A549 (cell line): Measurements from ENCODE around the gene PNPLA1. TPM values are rescaled to one million over a fixed set of nuclear protein-coding genes. Genes with fewer than 3 reads are reported as not detected.

Source experiments
- ATAC-seq, 2 experiments: fragments of 200-7000 bp in 1 of 2; fragments of >200 bp in 1 of 2; cut with Nextera tagmentation in 1 of 2; cut with Tn5 transposase in 1 of 2; 3 replicates each; pipeline versions ENCODE4 v1.8.0 to v1.9.1; 2018 to 2020; ENCODE audit warnings: mild to moderate bottlenecking in 1 of 2, moderate library complexity in 1 of 2
- CTCF ChIA-PET: fragments of 300-600 bp; sonication (Branson Sonifier 250); formaldehyde crosslinking; extraction: SDS; loops from one replicate; lab custom pipeline; 2021; ENCODE audit warnings: antibody characterized with exemption, inconsistent platforms; lab: Yijun Ruan, JAX
- POLR2A ChIA-PET: fragments of 350-600 bp; formaldehyde crosslinking; extraction: SDS; loops from one replicate; lab custom pipeline; 2021; ENCODE audit warnings: antibody characterized with exemption, inconsistent platforms; lab: Yijun Ruan, JAX
- DNase-seq, 2 experiments: peaks; one replicate each; pipeline versions ENCODE4 v3.0.0 to v3.0.0-alpha.2; 2011 to 2016; ENCODE audit warnings: low read depth in 1 of 2, low spot score in 1 of 2
- FAIRE-seq: peaks from 2 replicates; lab custom pipeline; 2011; peaks lifted over from hg19 to GRCh38; lab: Jason Lieb, UNC
- H3K27ac ChIP-seq, 2 experiments: fragments of >200 bp; sonication (Bioruptor Twin); formaldehyde crosslinking; 3 replicates each; pipeline ENCODE4 v1.5.1; 2016 to 2017
- H3K4me1 ChIP-seq: fragments of >200 bp; sonication (Bioruptor Twin); formaldehyde crosslinking; 3 replicates; pipeline ENCODE4 v1.6.1; 2016
- H3K4me2 ChIP-seq: fragments of >200 bp; sonication (Bioruptor Twin); formaldehyde crosslinking; 3 replicates; pipeline ENCODE4 v1.6.1; 2016
- H3K4me3 ChIP-seq: fragments of >200 bp; sonication (Bioruptor Twin); formaldehyde crosslinking; 3 replicates; pipeline ENCODE4 v1.5.1; 2016
- H3K9me3 ChIP-seq: fragments of >200 bp; sonication (Bioruptor Twin); formaldehyde crosslinking; 3 replicates; pipeline ENCODE4 v1.6.1; 2016
- CBX8 ChIP-seq: fragments of 200-600 bp; sonication (generic); IDR thresholded peaks from 2 replicates; pipeline ENCODE4 v1.6.1; 2016
- CHD2 ChIP-seq: fragments of 150-350 bp; IDR thresholded peaks from 2 replicates; pipeline ENCODE4 v1.6.1; 2014; ENCODE audit warnings: low read length; ENCODE audit not compliant: partially characterized antibody
- EHMT2 ChIP-seq: fragments of 200-600 bp; sonication (generic); IDR thresholded peaks from 2 replicates; pipeline ENCODE4 v1.6.1; 2016; ENCODE audit warnings: antibody characterized with exemption, low read depth, mild to moderate bottlenecking, moderate library complexity
- ELK1 ChIP-seq: fragments of 150-350 bp; IDR thresholded peaks from 2 replicates; pipeline ENCODE4 v1.6.1; 2014; ENCODE audit warnings: low read depth, mild to moderate bottlenecking, low read length
- ESRRA ChIP-seq: fragments of 150-350 bp; IDR thresholded peaks from 2 replicates; pipeline ENCODE4 v1.6.1; 2014; ENCODE audit warnings: mild to moderate bottlenecking, low read length, borderline replicate concordance
- FOSL2 ChIP-seq, 2 experiments: fragments of 450-650 bp in 1 of 2; fragments of >200 bp in 1 of 2; sonication (Bioruptor Twin) in 1 of 2; formaldehyde crosslinking; IDR thresholded peaks; 2 replicates each; pipeline versions ENCODE4 v1.5.0 to v1.6.1; 2016 to 2020; ENCODE audit warnings: mild to moderate bottlenecking in 1 of 2, moderate library complexity in 1 of 2
- FOXS1 ChIP-seq: fragments of 250-450 bp; sonication (Bioruptor Pico); IDR thresholded peaks from 2 replicates; pipeline ENCODE4 v1.5.0; 2020; ENCODE audit warnings: mild to moderate bottlenecking, moderate library complexity
- HDAC2 ChIP-seq: fragments of 200-600 bp; sonication (generic); IDR thresholded peaks from 2 replicates; pipeline ENCODE4 v1.6.1; 2016
- HES2 ChIP-seq: fragments of >200 bp; sonication (Bioruptor Twin); formaldehyde crosslinking; IDR thresholded peaks from 2 replicates; pipeline ENCODE4 v1.6.1; 2016
- HEYL ChIP-seq: fragments of 250-450 bp; sonication (Bioruptor Pico); IDR thresholded peaks from 2 replicates; pipeline ENCODE4 v1.8.0; 2021; ENCODE audit warnings: mild to moderate bottlenecking, moderate library complexity
- HOXA7 ChIP-seq: fragments of 250-450 bp; sonication (Bioruptor Pico); IDR thresholded peaks from 2 replicates; pipeline ENCODE4 v1.5.0; 2020; ENCODE audit warnings: mild to moderate bottlenecking, moderate library complexity
- HOXB13 ChIP-seq: fragments of 250-450 bp; sonication (Bioruptor Pico); IDR thresholded peaks from 2 replicates; pipeline ENCODE4 v1.5.0; 2020; ENCODE audit warnings: low read depth, mild to moderate bottlenecking, moderate library complexity
- JUN ChIP-seq, 2 experiments: fragments of >200 bp; sonication (Bioruptor Twin); formaldehyde crosslinking; IDR thresholded peaks; 2 replicates in 1 of 2; 3 replicates in 1 of 2; pipeline ENCODE4 v1.6.1; 2016 to 2017
- JUNB ChIP-seq: fragments of >200 bp; sonication (Bioruptor Twin); formaldehyde crosslinking; IDR thresholded peaks from 2 replicates; pipeline ENCODE4 v1.6.1; 2016
- KDM1A ChIP-seq: fragments of 200-600 bp; sonication (generic); IDR thresholded peaks from 2 replicates; pipeline ENCODE4 v1.6.1; 2016; ENCODE audit warnings: low read depth, mild to moderate bottlenecking
- KDM5A ChIP-seq: fragments of 200-600 bp; sonication (generic); IDR thresholded peaks from 2 replicates; pipeline ENCODE4 v1.6.1; 2016; ENCODE audit warnings: antibody characterized with exemption, mild to moderate bottlenecking
- MAFK ChIP-seq: fragments of 450-650 bp; IDR thresholded peaks from 2 replicates; pipeline ENCODE4 v1.6.1; 2014; ENCODE audit not compliant: partially characterized antibody
- MAZ ChIP-seq: fragments of 150-350 bp; IDR thresholded peaks from 2 replicates; pipeline ENCODE4 v1.6.1; 2014; ENCODE audit warnings: antibody characterized with exemption, low read depth, low read length, borderline replicate concordance
- NFE2L2 ChIP-seq: fragments of 150-350 bp; conservative IDR thresholded peaks from 2 replicates; pipeline ENCODE4 v1.6.1; 2014; ENCODE audit warnings: low read length
- NPAS2 ChIP-seq: fragments of 250-450 bp; sonication (Bioruptor Pico); IDR thresholded peaks from 2 replicates; pipeline ENCODE4 v1.8.0; 2022; ENCODE audit warnings: mild to moderate bottlenecking, moderate library complexity, borderline replicate concordance
- NR3C1 ChIP-seq: fragments of >200 bp; sonication (Bioruptor Twin); formaldehyde crosslinking; IDR thresholded peaks from 3 replicates; pipeline ENCODE4 v1.6.1; 2017
- PBX3 ChIP-seq: IDR thresholded peaks from 2 replicates; pipeline ENCODE4 v1.6.1; 2012
- POLR2A ChIP-seq: IDR thresholded peaks from 2 replicates; pipeline ENCODE4 v1.6.1; 2012; ENCODE audit warnings: mild to moderate bottlenecking, low read length
- RAD21 ChIP-seq, 2 experiments: fragments of >200 bp in 1 of 2; sonication (Bioruptor Twin) in 1 of 2; formaldehyde crosslinking in 1 of 2; IDR thresholded peaks in 1 of 2; conservative IDR thresholded peaks in 1 of 2; 2 replicates in 1 of 2; 3 replicates in 1 of 2; pipeline ENCODE4 v1.6.1; 2012 to 2018; ENCODE audit warnings: inconsistent platforms in 1 of 2
- RARB ChIP-seq: fragments of 250-450 bp; sonication (Bioruptor Pico); IDR thresholded peaks from 2 replicates; pipeline ENCODE4 v1.8.0; 2021; ENCODE audit warnings: mild to moderate bottlenecking, moderate library complexity
- RCOR1 ChIP-seq: fragments of 150-350 bp; IDR thresholded peaks from 2 replicates; pipeline ENCODE4 v1.6.1; 2014; ENCODE audit warnings: antibody characterized with exemption, low read length, low read depth
- SMC3 ChIP-seq: fragments of >200 bp; sonication (Bioruptor Twin); formaldehyde crosslinking; IDR thresholded peaks from 3 replicates; pipeline ENCODE4 v1.6.1; 2018; ENCODE audit warnings: inconsistent platforms
- USF2 ChIP-seq: fragments of 450-650 bp; IDR thresholded peaks from 2 replicates; pipeline ENCODE4 v1.6.1; 2014; ENCODE audit warnings: antibody characterized with exemption
- ZFP36 ChIP-seq: fragments of 450-650 bp; IDR thresholded peaks from 2 replicates; pipeline ENCODE4 v1.6.1; 2014; ENCODE audit warnings: borderline replicate concordance; ENCODE audit not compliant: partially characterized antibody
- ZNF302 ChIP-seq: fragments of 250-450 bp; sonication (Bioruptor Pico); IDR thresholded peaks from 2 replicates; pipeline ENCODE4 v1.9.0; 2021; ENCODE audit warnings: inconsistent platforms, mild to moderate bottlenecking, moderate library complexity
- ZSCAN20 ChIP-seq: fragments of 250-450 bp; sonication (Bioruptor Pico); IDR thresholded peaks from 2 replicates; pipeline ENCODE4 v1.8.0; 2022; ENCODE audit warnings: mild to moderate bottlenecking, moderate library complexity
- WGBS: methylation state at CpG from one replicate; pipeline ENCODE4 v1.1.6; 2017; ENCODE audit errors: missing lambda C conversion rate; 5-methylcytosine and 5-hydroxymethylcytosine counted together
- polyA plus RNA-seq, 4 experiments: library from polyadenylated mRNA; depleted of rRNA in 3 of 4; stranded (reverse); fragments of >200 nt; fragmentation: RNase III in 1 of 4; extraction: RNeasy Plus Mini Kit Qiagen cat#74134 plus additional on column Dnase treatment in 1 of 4; gene quantifications; 2 replicates in 3 of 4; 3 replicates in 1 of 4; pipeline ENCODE4 v1.2.3, GENCODE V29; 2011 to 2017

The PNPLA1 gene
- polyA plus RNA-seq, 2 of the 4 experiments (the other 2 are of a cell fraction), result 0.09 TPM; not detected in 1

- CTCF ChIA-PET, result interaction anchor here (0.6 to 1.5 kb wide), 2 partner anchors 17 to 108 kb away, joined by 3 to 4 read pairs; no protein-coding TSS in a partner anchor
- WGBS, result 94% methylated on average over 2 of the region's 5 CpGs
- POLR2A ChIA-PET, result no interaction called here
- no peak for DNase-seq
- no peak for ATAC-seq
- H3K27ac ChIP-seq, result no peak overlapping the region
- peaks cover 12% of the 10 kb centered on the region; the same call in 2 of the 3 replicates for H3K4me1 ChIP-seq
- TF ChIP-seq RAD21 (conservative IDR thresholded peaks at IDR 0.05 in 1 of 2, IDR thresholded peaks at IDR 0.05 in 1 of 2), result no peak
- no peak for TF ChIP-seq HOXA7 (CRISPR knock-in tag)
- TF ChIP-seq FOSL2 (IDR thresholded peaks at IDR 0.05), result no peak
- no peak for TF ChIP-seq FOSL2 (CRISPR knock-in tag; IDR thresholded peaks at IDR 0.05)
- no peak for TF ChIP-seq CBX8
- no peak for TF ChIP-seq USF2
- TF ChIP-seq CHD2, result no peak
- TF ChIP-seq HES2, result no peak
- no peak for TF ChIP-seq MAFK
- no peak for TF ChIP-seq JUNB
- no peak for TF ChIP-seq HDAC2
- no peak for TF ChIP-seq ZFP36
- no peak overlapping the region for H3K4me3 ChIP-seq
- FAIRE-seq, result no peak
- H3K4me2 ChIP-seq, result no peak overlapping the region
- H3K9me3 ChIP-seq, result no peaks in the 10 kb centered on the region
Measured at GRCh38 chr6:36229223-36229622, 40.6 kb upstream of the PNPLA1 start.

- TF ChIP-seq EHMT2 (no peak), NPAS2 (no peak), RARB (no peak), HOXB13 (CRISPR knock-in tag) (no peak), HOXA7 (CRISPR knock-in tag) (no peak), KDM1A (no peak), NR3C1 (no peak), MAZ (no peak), HES2 (no peak), NFE2L2 (no peak), CHD2 (no peak), USF2 (no peak), ZSCAN20 (CRISPR knock-in tag) (no peak), RAD21 (conservative IDR thresholded peaks at IDR 0.05 in 1 of 2, IDR thresholded peaks at IDR 0.05 in 1 of 2) (no peak), ESRRA (no peak), JUN (IDR thresholded peaks at IDR 0.05) (no peak), FOXS1 (CRISPR knock-in tag) (no peak)
- POLR2A ChIA-PET, result no interaction called here
- no peak for FAIRE-seq
Measured at GRCh38 chr6:36230371-36230770, 39.5 kb upstream of the PNPLA1 start.

GRCh38 chr6:36232172-36232571 lies 37.7 kb upstream of the PNPLA1 start:
- Histone ChIP-seq H3K4me3 (no peak overlapping the region), H3K4me2 (no peak overlapping the region), H3K4me1 (no peaks in the 10 kb centered on the region), H3K9me3 (no peaks in the 10 kb centered on the region), H3K27ac (no peak overlapping the region)
- FAIRE-seq, result no peak
- 91% methylated on average over 4 of the region's 4 CpGs for WGBS
- no peak for DNase-seq
- no peak for ATAC-seq
- ChIA-PET POLR2A (no interaction called here), CTCF (interaction anchor here (1.6 kb wide), 1 partner anchor 128 kb away, joined by 3 read pairs; no protein-coding TSS in a partner anchor)
- TF ChIP-seq ZSCAN20 (CRISPR knock-in tag) (no peak), SMC3 (no peak), PBX3 (no peak), HOXB13 (CRISPR knock-in tag) (no peak), JUNB (no peak), ZNF302 (CRISPR knock-in tag) (no peak), KDM5A (no peak), ZFP36 (no peak), RCOR1 (no peak), NFE2L2 (no peak), ELK1 (no peak), FOXS1 (CRISPR knock-in tag) (no peak), HEYL (no peak), FOSL2 (IDR thresholded peaks at IDR 0.05) (no peak), FOSL2 (CRISPR knock-in tag; IDR thresholded peaks at IDR 0.05) (no peak), POLR2A (no peak)

More at GRCh38 chr6:36230371-36230770, 39.5 kb upstream of the PNPLA1 start:
- ATAC-seq, result no peak
- Histone ChIP-seq H3K4me1 (0 out of 3 replicates have a peak, but pooled peaks cover under 1% of the 10 kb centered on the region), H3K4me2 (no peak overlapping the region), H3K27ac (no peak overlapping the region), H3K4me3 (no peak overlapping the region), H3K9me3 (no peaks in the 10 kb centered on the region)
- 89% methylated on average over 7 of the region's 11 CpGs for WGBS
- CTCF ChIA-PET, result interaction anchor here (1.0 to 1.5 kb wide), 2 partner anchors 16 kb away, joined by 4 read pairs; no protein-coding TSS in a partner anchor
- no peak for DNase-seq
